Stimulated activated CD8-positive, alpha-beta memory T cell treated with anti-CD3 and anti-CD28 coated beads, Interleukin-15, amount 100 ng/mL, for 24 hours (primary cell): ENCODE data around the gene CLEC2B.

Experiments used
- DNase-seq: peaks from one replicate; pipeline ENCODE4 v3.0.0-alpha.2; 2020; ENCODE audit warnings: low read depth

Gene CLEC2B

GRCh38 chr12:9808504-9808903 is 60.6 kb downstream of the CLEC2B start:
- DNase-seq = no peak

- DNase-seq = no peak
Observed at GRCh38 chr12:9806714-9807113, 62.4 kb downstream of the CLEC2B start.

- DNase-seq = no peak
Observed at GRCh38 chr12:9805883-9806282, 63.3 kb downstream of the CLEC2B start.
